Glutamatergic neuron (in vitro differentiated cells): ENCODE measurements around the gene CROCC2. TPM values are rescaled to one million over a fixed set of nuclear protein-coding genes. Genes with fewer than 3 reads are reported as not detected.

Source experiments
- DNase-seq: peaks from one replicate; pipeline ENCODE4 v3.0.0; 2022
- H3K27ac Mint-ChIP-seq: one replicate; pipeline ENCODE4 v1.8.0; 2020; ENCODE audit warnings: mild to moderate bottlenecking, mixed read lengths, inconsistent platforms; ENCODE audit not compliant: unreplicated experiment
- H3K27me3 Mint-ChIP-seq: one replicate; pipeline ENCODE4 v1.8.0; 2020; ENCODE audit warnings: mild to moderate bottlenecking, moderate library complexity, mixed read lengths, inconsistent platforms; ENCODE audit not compliant: unreplicated experiment
- H3K36me3 Mint-ChIP-seq: one replicate; pipeline ENCODE4 v1.8.0; 2020; ENCODE audit warnings: mild to moderate bottlenecking, mixed read lengths, inconsistent platforms; ENCODE audit not compliant: unreplicated experiment
- H3K4me1 Mint-ChIP-seq: one replicate; pipeline ENCODE4 v1.8.0; 2020; ENCODE audit warnings: mild to moderate bottlenecking, low read depth, mixed read lengths, inconsistent platforms; ENCODE audit not compliant: unreplicated experiment
- H3K4me3 Mint-ChIP-seq: one replicate; pipeline ENCODE4 v1.8.0; 2020; ENCODE audit warnings: mild to moderate bottlenecking, mixed read lengths, inconsistent platforms; ENCODE audit not compliant: unreplicated experiment
- H3K9me3 Mint-ChIP-seq: one replicate; pipeline ENCODE4 v1.8.0; 2020; ENCODE audit warnings: mild to moderate bottlenecking, moderate library complexity, mixed read lengths, inconsistent platforms; ENCODE audit not compliant: unreplicated experiment
- CTCF ChIP-seq: fragments of 200-600 bp; sonication (generic); IDR thresholded peaks from one replicate; pipeline ENCODE4 v1.5.0; 2021; ENCODE audit not compliant: partially characterized antibody, unreplicated experiment
- total RNA-seq: library from RNA; stranded (reverse); fragmentation: NEBNext Ultra II Directional; extraction: Animal tissue kit (Norgen Biotek cat#: 25700); gene quantifications from one replicate; pipeline ENCODE4 v1.2.1, GENCODE V29; 2021; ENCODE audit not compliant: unreplicated experiment

CROCC2 gene
- total RNA-seq, 1 donor from 2014 or later, result not detected

GRCh38 chr2:240996161-240996833 lies 90.2 kb downstream of the CROCC2 start:
- H3K27ac Mint-ChIP-seq, result no peak overlapping the region
- no peak for DNase-seq
- peaks cover 11% of the 10 kb centered on the region for H3K4me1 Mint-ChIP-seq
- peaks cover 8% of the 10 kb centered on the region for H3K9me3 Mint-ChIP-seq
- no peak for TF ChIP-seq CTCF
- no peaks in the 10 kb centered on the region for H3K36me3 Mint-ChIP-seq
- H3K4me3 Mint-ChIP-seq, result no peak overlapping the region
- H3K27me3 Mint-ChIP-seq, result peaks cover 18% of the 10 kb centered on the region

GRCh38 chr2:240996834-240997140 lies 90.7 kb downstream of the CROCC2 start:
- H3K4me3 Mint-ChIP-seq, result no peak overlapping the region
- H3K9me3 Mint-ChIP-seq, result peaks cover 9% of the 10 kb centered on the region
- no peak for TF ChIP-seq CTCF
- no peaks in the 10 kb centered on the region for H3K36me3 Mint-ChIP-seq
- H3K27ac Mint-ChIP-seq, result no peak overlapping the region
- no peak for DNase-seq
- peaks cover 18% of the 10 kb centered on the region for H3K27me3 Mint-ChIP-seq
- H3K4me1 Mint-ChIP-seq, result peaks cover 8% of the 10 kb centered on the region

GRCh38 chr2:240997141-240997855 lies 91.2 kb downstream of the CROCC2 start:
- Mint-ChIP-seq H3K4me3 (peak overlapping the region; percentile 44), H3K9me3 (peaks cover 5% of the 10 kb centered on the region), H3K27me3 (peaks cover 13% of the 10 kb centered on the region), H3K36me3 (no peaks in the 10 kb centered on the region), H3K4me1 (peaks cover 5% of the 10 kb centered on the region), H3K27ac (no peak overlapping the region)
- no peak for TF ChIP-seq CTCF
- DNase-seq, result no peak

- Mint-ChIP-seq H3K27ac (no peak within 1 kb of the TSS), H3K36me3 (no peaks in the 10 kb centered on the region), H3K4me3 (peak within 1 kb of the TSS; percentile 44), H3K9me3 (peaks cover 3% of the 10 kb centered on the region), H3K4me1 (peaks cover 2% of the 10 kb centered on the region), H3K27me3 (peaks cover 11% of the 10 kb centered on the region)
- peak; percentile 86 for DNase-seq
- no peak for TF ChIP-seq CTCF
Measured at GRCh38 chr2:240997856-240998705, 91.9 kb downstream of the CROCC2 start, which contains the start of gene SNED1. SNED1 (plus strand) TSS chr2:240998618; CDS start chr2:240998838, 220 bp downstream.
